D721Med (cell line): ENCODE results near the gene RLIM.

ENCODE experiments used
- DNase-seq: peaks from one replicate; pipeline ENCODE4 v3.0.0; 2011; ENCODE audit warnings: low spot score; ENCODE audit not compliant: insufficient read length
- FAIRE-seq: peaks from 2 replicates; lab custom pipeline; 2011; peaks lifted over from hg19 to GRCh38; lab: Jason Lieb, UNC
- TF ChIP-seq, protein P1 (sequence below): IDR thresholded peaks from 2 replicates; pipeline ENCODE4 v1.5.1; 2012; ENCODE audit warnings: mild to moderate bottlenecking, control low read depth; ENCODE audit not compliant: insufficient read depth; ENCODE audit errors: missing control alignments

RLIM gene

DNA sequence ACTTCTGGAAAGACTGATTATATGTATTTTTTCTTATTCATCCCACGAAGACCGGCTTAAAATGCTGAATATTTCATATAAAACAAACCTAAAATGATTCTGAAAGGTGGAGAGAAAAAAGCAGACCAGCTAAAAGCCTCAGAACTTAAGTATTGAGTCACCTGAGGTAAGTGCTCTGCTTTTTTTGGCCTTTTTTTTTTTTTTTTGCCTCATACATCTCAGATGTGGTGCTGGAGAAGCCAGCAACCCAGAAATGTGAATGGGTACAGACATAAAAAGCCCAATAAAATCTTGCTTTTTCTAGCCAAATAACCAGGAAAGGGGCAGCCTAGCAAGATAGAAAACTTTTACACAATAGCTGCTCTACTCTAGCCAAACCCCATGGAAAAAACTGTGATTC lies 57.0 kb downstream of the RLIM start:
- no peak for DNase-seq
- no peak for FAIRE-seq

DNA sequence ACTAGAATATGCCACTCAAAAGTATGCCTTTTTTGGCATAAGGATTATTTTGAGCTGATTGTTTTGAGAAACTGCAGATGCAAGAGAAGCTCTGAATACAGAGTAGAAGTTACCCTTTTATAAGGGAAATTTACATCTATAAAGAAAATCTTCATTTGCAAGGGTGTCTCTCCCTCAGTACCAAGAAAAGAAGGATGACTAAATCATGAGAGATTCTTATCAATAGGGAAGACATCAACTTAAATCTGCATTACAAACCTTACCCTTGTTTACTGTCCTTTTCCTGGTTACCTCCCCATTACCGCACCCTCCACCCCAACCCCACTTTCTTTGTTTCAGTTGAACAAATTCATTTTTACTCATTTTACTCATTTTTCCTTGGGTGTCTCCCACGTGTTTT lies 62.5 kb downstream of the RLIM start:
- DNase-seq (no peak), FAIRE-seq (no peak)
- TF ChIP-seq, protein P1, sequence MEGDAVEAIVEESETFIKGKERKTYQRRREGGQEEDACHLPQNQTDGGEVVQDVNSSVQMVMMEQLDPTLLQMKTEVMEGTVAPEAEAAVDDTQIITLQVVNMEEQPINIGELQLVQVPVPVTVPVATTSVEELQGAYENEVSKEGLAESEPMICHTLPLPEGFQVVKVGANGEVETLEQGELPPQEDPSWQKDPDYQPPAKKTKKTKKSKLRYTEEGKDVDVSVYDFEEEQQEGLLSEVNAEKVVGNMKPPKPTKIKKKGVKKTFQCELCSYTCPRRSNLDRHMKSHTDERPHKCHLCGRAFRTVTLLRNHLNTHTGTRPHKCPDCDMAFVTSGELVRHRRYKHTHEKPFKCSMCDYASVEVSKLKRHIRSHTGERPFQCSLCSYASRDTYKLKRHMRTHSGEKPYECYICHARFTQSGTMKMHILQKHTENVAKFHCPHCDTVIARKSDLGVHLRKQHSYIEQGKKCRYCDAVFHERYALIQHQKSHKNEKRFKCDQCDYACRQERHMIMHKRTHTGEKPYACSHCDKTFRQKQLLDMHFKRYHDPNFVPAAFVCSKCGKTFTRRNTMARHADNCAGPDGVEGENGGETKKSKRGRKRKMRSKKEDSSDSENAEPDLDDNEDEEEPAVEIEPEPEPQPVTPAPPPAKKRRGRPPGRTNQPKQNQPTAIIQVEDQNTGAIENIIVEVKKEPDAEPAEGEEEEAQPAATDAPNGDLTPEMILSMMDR, result no peak

More for the DNA sequence above, 57.0 kb downstream of the RLIM start:
- TF ChIP-seq, protein P1, result no peak

DNA sequence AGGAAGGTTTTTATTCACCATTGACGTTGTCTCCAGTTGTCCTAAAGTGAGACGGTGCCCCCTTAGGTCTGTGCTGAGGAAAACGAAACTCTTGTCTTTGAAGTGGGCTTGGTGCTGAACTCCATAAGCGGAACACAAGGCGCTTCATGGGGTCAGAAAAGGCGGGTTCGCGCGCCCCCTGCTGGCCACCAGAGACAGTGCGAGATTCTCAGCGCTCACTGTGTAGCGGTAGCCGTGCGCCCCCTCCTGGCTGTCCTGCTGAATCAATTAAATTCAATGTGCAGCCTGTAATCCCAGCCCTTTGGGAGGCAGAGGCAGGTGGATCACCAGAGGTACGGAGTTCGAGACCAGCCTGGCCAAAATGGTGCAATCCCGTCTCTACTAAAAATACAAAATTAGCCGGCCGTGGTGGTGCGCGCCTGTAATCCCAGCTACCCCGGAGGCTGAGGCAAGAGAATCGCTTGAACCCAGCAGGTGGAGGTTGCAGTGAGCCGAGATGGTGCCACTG lies 64.1 kb downstream of the RLIM start:
- FAIRE-seq, result no peak
- DNase-seq, result no peak
- TF ChIP-seq, protein P1, result peak; percentile 96

DNA sequence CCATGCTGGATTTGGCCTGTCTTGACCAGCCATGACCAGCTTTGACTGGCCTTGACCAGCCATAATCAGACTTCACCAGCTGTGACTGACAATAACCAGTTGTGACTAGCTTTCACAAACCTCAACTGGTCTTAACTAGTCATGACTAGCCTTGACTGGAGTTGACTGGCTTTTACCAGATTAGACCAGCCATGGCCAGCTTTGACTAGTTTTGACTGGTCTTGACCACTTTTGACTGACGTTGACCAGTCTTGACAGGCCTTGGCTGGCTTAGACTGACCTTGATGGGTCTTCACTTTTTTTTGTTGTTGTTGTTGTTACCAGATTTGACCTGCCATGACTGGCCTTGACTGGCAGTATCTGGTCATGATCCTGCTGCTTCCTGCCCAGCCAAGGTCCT lies 67.4 kb downstream of the RLIM start:
- DNase-seq (no peak), FAIRE-seq (no peak)
- TF ChIP-seq, protein P1, result no peak

DNA sequence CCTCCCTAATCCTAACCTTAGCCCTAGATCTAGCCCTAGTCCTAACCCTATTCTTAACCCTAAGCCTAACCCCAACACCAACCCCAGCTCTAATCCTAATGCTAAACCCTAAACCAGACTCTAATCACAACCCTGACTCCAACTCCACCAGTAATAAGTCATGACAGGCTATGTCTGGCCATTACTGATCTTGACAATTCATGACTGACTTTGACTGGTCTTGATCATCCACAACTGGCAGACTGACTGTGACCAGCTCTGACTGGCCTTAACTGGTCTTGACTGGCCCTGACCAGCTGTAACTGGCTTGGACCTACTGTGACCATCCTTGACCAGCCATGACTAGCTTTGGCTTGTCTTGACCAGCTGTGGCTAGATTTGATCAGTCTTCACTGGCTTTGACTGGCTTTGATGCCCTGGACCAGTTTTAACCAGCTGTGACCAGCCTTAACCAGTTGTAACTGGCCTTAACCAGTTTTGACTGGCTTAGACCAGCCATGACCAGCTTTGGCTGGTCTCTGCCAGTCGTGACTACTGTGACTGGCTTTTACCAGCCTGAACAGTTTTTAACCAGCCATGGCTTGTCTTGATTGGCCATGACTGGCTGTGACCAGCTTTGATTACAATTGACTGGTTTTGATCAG lies 68.4 kb downstream of the RLIM start:
- TF ChIP-seq, protein P1, result no peak
- DNase-seq, result no peak
- no peak for FAIRE-seq

DNA sequence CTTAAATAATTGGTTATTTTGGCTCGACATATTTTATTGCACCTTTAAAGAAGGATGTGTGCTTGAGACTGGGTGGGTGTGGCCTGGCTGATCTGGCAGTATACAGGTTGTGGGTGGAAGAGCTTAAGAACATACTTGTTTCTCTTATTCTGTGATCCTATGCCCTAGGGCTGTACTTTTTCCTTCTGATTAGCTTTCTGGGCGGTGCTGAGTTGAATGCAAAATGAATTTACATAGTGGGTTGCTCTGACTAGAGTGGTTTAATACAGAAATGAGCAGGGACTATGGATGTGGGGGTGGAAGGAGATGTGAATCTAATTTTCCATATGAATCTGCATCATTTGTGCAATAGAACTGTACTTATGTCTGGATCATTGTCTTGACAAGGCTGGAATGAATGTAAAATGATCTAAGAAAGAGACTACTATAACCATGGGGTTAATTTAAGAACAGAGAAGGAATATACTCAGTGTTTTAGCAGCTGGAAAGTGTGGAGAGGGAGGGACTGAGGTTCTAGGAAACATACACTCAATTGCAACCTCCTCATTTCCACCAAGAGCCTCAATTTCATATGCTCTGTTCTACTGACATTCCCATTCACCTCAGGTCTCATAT lies 73.7 kb downstream of the RLIM start:
- no peak for DNase-seq
- TF ChIP-seq, protein P1, result no peak
- no peak for FAIRE-seq

DNA sequence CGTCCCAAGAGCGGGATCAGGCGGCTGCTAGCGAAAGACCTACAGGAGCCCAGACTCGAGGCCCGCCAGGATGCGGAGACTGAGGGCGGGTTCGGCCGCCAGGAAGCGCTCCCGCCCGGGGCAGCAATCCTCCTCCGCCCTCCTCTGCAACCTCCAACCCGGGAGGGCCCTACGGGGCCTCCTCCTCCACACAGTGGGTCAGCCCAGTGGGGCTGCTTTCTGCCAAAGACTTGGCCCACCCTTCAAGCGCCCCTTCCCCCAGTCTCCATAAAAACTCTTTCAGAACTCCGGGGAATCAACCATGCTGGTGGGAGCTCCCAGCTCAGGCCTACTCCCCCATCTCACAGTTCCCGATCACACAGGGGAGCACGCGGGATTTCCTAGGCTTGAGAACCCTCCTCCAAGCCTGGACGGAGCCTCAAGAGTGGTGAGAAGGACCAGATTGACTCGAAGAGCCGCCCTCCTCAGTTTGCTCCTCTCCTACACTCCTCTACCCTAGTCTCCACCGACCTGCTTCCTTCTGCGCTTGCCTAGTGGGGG lies 77.5 kb downstream of the RLIM start:
- TF ChIP-seq, protein P1, result no peak
- DNase-seq, result no peak
- no peak for FAIRE-seq
